IMR-90 (cell line): ENCODE results near the gene ITPRIP. TPM values are rescaled to one million over a fixed set of nuclear protein-coding genes. Genes with fewer than 3 reads are reported as not detected.

ENCODE experiments used
- ATAC-seq: fragments of 200-7000 bp; cut with Tn5 transposase; 2 replicates; pipeline ENCODE4 v1.9.1; 2020; ENCODE audit warnings: low read depth, mild to moderate bottlenecking, moderate library complexity
- BruUV-seq: library from RNA; stranded (reverse); fragments of 400-500 nt; replicated peaks from 2 replicates; lab custom pipeline; 2021; lab: Mats Ljungman, UMichigan
- CTCF ChIA-PET: fragments of 300-600 bp; formaldehyde crosslinking; extraction: SDS; loops from one replicate; lab custom pipeline; 2021; ENCODE audit warnings: antibody characterized with exemption; lab: Yijun Ruan, JAX
- POLR2A ChIA-PET: fragments of 300-600 bp; sonication (Branson Sonifier 250); formaldehyde crosslinking; loops from one replicate; lab custom pipeline; 2022; ENCODE audit warnings: antibody characterized with exemption; ENCODE audit not compliant: unreplicated experiment; lab: Charles Lee
- DNase-seq: peaks from one replicate; pipeline ENCODE4 v3.0.0; 2013
- H2AFZ ChIP-seq: replicated peaks from 2 replicates; pipeline ENCODE3; 2013; ENCODE audit warnings: low read length, mild to moderate bottlenecking; ENCODE audit not compliant: poor library complexity
- H2AK5ac ChIP-seq: 2 replicates; pipeline ENCODE4 v1.6.1; 2013; ENCODE audit warnings: low read depth, low read length, inconsistent platforms
- H2AK9ac ChIP-seq: replicated peaks from 2 replicates; pipeline ENCODE3; 2013; ENCODE audit warnings: mild to moderate bottlenecking, low read depth, low read length, moderate library complexity; ENCODE audit not compliant: poor library complexity
- H2BK120ac ChIP-seq: 2 replicates; pipeline ENCODE4 v1.6.1; 2013; ENCODE audit warnings: low read depth, low read length, inconsistent platforms
- H2BK15ac ChIP-seq: 3 replicates; pipeline ENCODE4 v1.6.1; 2013; ENCODE audit warnings: low read depth, low read length, inconsistent platforms
- H2BK20ac ChIP-seq: 2 replicates; pipeline ENCODE4 v1.6.1; 2013; ENCODE audit warnings: low read depth, mild to moderate bottlenecking, inconsistent platforms, low read length, moderate library complexity
- H2BK5ac ChIP-seq: 2 replicates; pipeline ENCODE4 v1.6.1; 2013; ENCODE audit warnings: mild to moderate bottlenecking, low read depth, low read length, inconsistent platforms; ENCODE audit not compliant: poor library complexity, severe bottlenecking
- H3K14ac ChIP-seq: replicated peaks from 2 replicates; pipeline ENCODE4 v1.6.1; 2013; ENCODE audit warnings: low read depth, low read length, inconsistent platforms
- H3K18ac ChIP-seq: 2 replicates; pipeline ENCODE4 v1.6.1; 2013; ENCODE audit warnings: low read depth, low read length, control low read depth
- H3K23ac ChIP-seq: 2 replicates; pipeline ENCODE4 v1.6.1; 2013; ENCODE audit warnings: low read depth, low read length, inconsistent platforms
- H3K27ac ChIP-seq: 2 replicates; pipeline ENCODE4 v1.5.1; 2013; ENCODE audit warnings: mild to moderate bottlenecking, control low read depth, low read length; ENCODE audit not compliant: insufficient read depth
- H3K27me3 ChIP-seq: 2 replicates; pipeline ENCODE4 v1.6.1; 2013; ENCODE audit warnings: low read length; ENCODE audit not compliant: control insufficient read depth, insufficient read depth
- H3K36me3 ChIP-seq: 2 replicates; pipeline ENCODE4 v1.6.1; 2013; ENCODE audit warnings: low read length, mixed read lengths; ENCODE audit not compliant: control insufficient read depth, insufficient read depth
- H3K4ac ChIP-seq: 2 replicates; pipeline ENCODE4 v1.6.1; 2013; ENCODE audit warnings: low read depth, low read length, inconsistent platforms
- H3K4me1 ChIP-seq: 2 replicates; pipeline ENCODE4 v1.6.1; 2013; ENCODE audit warnings: low read length, mixed read lengths; ENCODE audit not compliant: control insufficient read depth, insufficient read depth
- H3K4me2 ChIP-seq: 2 replicates; pipeline ENCODE4 v1.6.1; 2013; ENCODE audit warnings: low read depth, mild to moderate bottlenecking, control low read depth, low read length, moderate library complexity
- H3K4me3 ChIP-seq: 2 replicates; pipeline ENCODE4 v1.5.1; 2013; ENCODE audit warnings: low read depth, mild to moderate bottlenecking, control low read depth, low read length, moderate library complexity; ENCODE audit not compliant: insufficient read depth
- H3K56ac ChIP-seq: 2 replicates; pipeline ENCODE4 v1.6.1; 2013; ENCODE audit warnings: low read length, inconsistent platforms; ENCODE audit not compliant: insufficient read depth; ENCODE audit errors: extremely low read depth
- H3K79me1 ChIP-seq, 2 experiments: 2 replicates each; pipeline ENCODE4 v1.6.1; 2013; ENCODE audit warnings: low read length in 2 of 2, inconsistent platforms in 1 of 2, low read depth in 1 of 2
- H3K9ac ChIP-seq: 2 replicates; pipeline ENCODE4 v1.6.1; 2013; ENCODE audit warnings: low read depth, low read length, control low read depth
- H3K9me1 ChIP-seq: 2 replicates; pipeline ENCODE4 v1.6.1; 2013; ENCODE audit warnings: low read length, inconsistent platforms; ENCODE audit not compliant: insufficient read depth
- H3K9me3 ChIP-seq: 2 replicates; pipeline ENCODE4 v1.6.1; 2013; ENCODE audit warnings: low read length; ENCODE audit not compliant: control insufficient read depth, insufficient read depth
- H4K20me1 ChIP-seq: 2 replicates; pipeline ENCODE4 v1.6.1; 2013; ENCODE audit warnings: low read length, inconsistent platforms; ENCODE audit not compliant: insufficient read depth
- H4K5ac ChIP-seq: 2 replicates; pipeline ENCODE4 v1.6.1; 2013; ENCODE audit warnings: mild to moderate bottlenecking, low read depth, low read length, control low read depth
- H4K8ac ChIP-seq, 2 experiments: 2 replicates each; pipeline ENCODE4 v1.6.1; 2013; ENCODE audit warnings: low read depth in 2 of 2, low read length in 2 of 2, control low read depth in 1 of 2, inconsistent platforms in 1 of 2
- H4K91ac ChIP-seq: 2 replicates; pipeline ENCODE4 v1.6.1; 2013; ENCODE audit warnings: low read depth, low read length, inconsistent platforms; ENCODE audit not compliant: insufficient read depth
- BHLHE40 ChIP-seq: fragments of 150-350 bp; IDR thresholded peaks from 2 replicates; pipeline ENCODE4 v1.6.1; 2016; ENCODE audit warnings: mild to moderate bottlenecking, low read depth, low read length
- CEBPB ChIP-seq: IDR thresholded peaks from 2 replicates; pipeline ENCODE4 v1.6.1; 2012; ENCODE audit warnings: low read depth, low read length, improper control_type of control experiment
- CHD1 ChIP-seq: IDR thresholded peaks from 2 replicates; pipeline ENCODE4 v1.6.1; 2012; ENCODE audit warnings: low read depth, low read length, improper control_type of control experiment
- MXI1 ChIP-seq: IDR thresholded peaks from 2 replicates; pipeline ENCODE4 v1.6.1; 2012; ENCODE audit warnings: low read depth, mild to moderate bottlenecking, low read length, moderate library complexity, borderline replicate concordance
- POLR2A ChIP-seq: IDR thresholded peaks from 2 replicates; pipeline ENCODE4 v1.6.1; 2012; ENCODE audit warnings: mild to moderate bottlenecking, low read depth, low read length
- RCOR1 ChIP-seq: IDR thresholded peaks from 2 replicates; pipeline ENCODE4 v1.6.1; 2012; ENCODE audit warnings: mild to moderate bottlenecking, low read length, improper control_type of control experiment; ENCODE audit not compliant: insufficient replicate concordance
- RFX5 ChIP-seq: IDR thresholded peaks from 2 replicates; pipeline ENCODE4 v1.8.0; 2012; ENCODE audit warnings: low read depth, mild to moderate bottlenecking, low read length, moderate library complexity
- USF2 ChIP-seq: fragments of 150-350 bp; IDR thresholded peaks from 2 replicates; pipeline ENCODE4 v1.6.1; 2017; ENCODE audit warnings: mild to moderate bottlenecking, antibody characterized with exemption, low read length, low read depth
- WGBS, 2 experiments: methylation state at CpG; one replicate each; pipeline versions ENCODE4 v1.1.5 to v1.1.7; 2013; ENCODE audit warnings: missing lambda C conversion rate in 2 of 2; ENCODE audit not compliant: insufficient read length in 1 of 2; ENCODE audit errors: extremely low coverage in 2 of 2; 5-methylcytosine and 5-hydroxymethylcytosine counted together
- dilution Hi-C: fragments of 300-500 bp; cut with HindIII; formaldehyde crosslinking; loops from one replicate; pipeline ENCODE4 v1.14.3; 2018; ENCODE audit warnings: low sequenced_read_pairs; ENCODE audit not compliant: unreplicated experiment
- in situ Hi-C: fragments of 300-500 bp; cut with MboI; formaldehyde crosslinking; loops from 3 replicates; pipeline ENCODE4 v1.14.3; 2019; ENCODE audit warnings: low sequenced_read_pairs, inconsistent platforms, mixed read lengths
- intact Hi-C: fragments of 100-400 bp; cut with micrococcal nuclease; formaldehyde crosslinking; loops from 2 replicates; pipeline ENCODE4 v1.10.0; 2022
- polyA plus RNA-seq, 3 experiments: library from polyadenylated mRNA; depleted of rRNA; stranded (reverse); fragments of >200 nt; gene quantifications; 2 replicates each; pipeline ENCODE4 v1.2.3, GENCODE V29; 2012; ENCODE audit warnings: low replicate concordance in 1 of 3
- total RNA-seq: library from RNA; depleted of rRNA; stranded (reverse); fragments of >200 nt; gene quantifications from 2 replicates; pipeline ENCODE4 v1.2.3, GENCODE V29; 2012

Gene ITPRIP
- total and polyA plus RNA-seq, 2 of the 4 experiments (the other 2 are of a cell fraction), result 7.5 to 31.9 TPM

- Histone ChIP-seq H2BK20ac (0 out of 2 replicates have a peak overlapping the region, but pooled peaks have one; percentile 4), H4K5ac (peak overlapping the region; percentile 9; the same call in 1 of the 2 replicates), H3K9me3 (no peaks in the 10 kb centered on the region), H3K9ac (peak overlapping the region; percentile 95), H4K8ac (peak overlapping the region; percentile 62 to 67; a peak in 3 of 4 replicates), H2AFZ (no peak overlapping the region), H3K56ac (peak overlapping the region; percentile 75), H2BK5ac (peak overlapping the region; percentile 90), H2AK5ac (0 out of 2 replicates have a peak overlapping the region, but pooled peaks have one; percentile 48), H3K4ac (peak overlapping the region; percentile 72), H3K14ac (peak overlapping the region; percentile 15), H3K4me3 (peak overlapping the region; percentile 83), H3K79me1 (peaks cover 6 to 55% of the 10 kb centered on the region in 2 experiments; a peak in 3 of 4 replicates), H3K27ac (peak overlapping the region; percentile 98), H2BK120ac (peak overlapping the region; percentile 1; the same call in 1 of the 2 replicates), H2AK9ac (peak overlapping the region; percentile 20), H3K18ac (peak overlapping the region; percentile 17; the same call in 1 of the 2 replicates), H4K91ac (peak overlapping the region; percentile 56), H4K20me1 (peaks cover 49% of the 10 kb centered on the region), H3K23ac (peak overlapping the region; percentile 66), H2BK15ac (peak overlapping the region; percentile 3; the same call in 1 of the 3 replicates), H3K27me3 (no peaks in the 10 kb centered on the region), H3K9me1 (peaks cover 40% of the 10 kb centered on the region), H3K4me1 (peaks cover 40% of the 10 kb centered on the region), H3K36me3 (peaks cover 3% of the 10 kb centered on the region; the same call in 1 of the 2 replicates), H3K4me2 (peak overlapping the region; percentile 76)
- in situ Hi-C loops (no loop called here), dilution Hi-C loops (no loop called here), intact Hi-C loops (loop anchor here (5.0 kb wide), 1 partner anchor 450 kb away; no protein-coding TSS in a partner anchor)
- CTCF ChIA-PET, result interaction anchor here (0.7 to 1.8 kb wide), 3 partner anchors 17 to 45 kb away, joined by 3 to 7 read pairs (median 4); partner anchors contain the start of gene CFAP58
- whole genome bisulfite sequencing, 2 experiments, result 0% methylated on average over 2 of the region's 12 CpGs; no CpG with 5 or more reads in 1 of the 2 experiments
- ATAC-seq (peak; percentile 8), DNase-seq (peak; percentile 80)
- TSS peak; percentile 70 for BruUV-seq
- POLR2A ChIA-PET, result no interaction called here
- TF ChIP-seq CHD1 (peak; percentile 94; the same call in 1 of the 2 replicates), POLR2A (peak; percentile 64), USF2 (no peak), MXI1 (peak; percentile 37; the same call in 1 of the 2 replicates), RFX5 (no peak), BHLHE40 (no peak), RCOR1 (no peak), CEBPB (peak; percentile 70)
Measured at GRCh38 chr10:104336821-104337467, 1.3 kb downstream of the ITPRIP start.
